Breast epithelium (tissue), 3 donors: Measurements from ENCODE around the gene RAB42.

Experiments
- CTCF ChIP-seq, 3 donors: fragments of 450-650 bp; IDR thresholded peaks; one replicate each; pipeline ENCODE4 v1.5.1; 2016 to 2017; ENCODE audit warnings: antibody characterized with exemption in 3 of 3, mild to moderate bottlenecking in 3 of 3, moderate library complexity in 3 of 3
- POLR2A ChIP-seq: fragments of 450-650 bp; IDR thresholded peaks from one replicate; pipeline ENCODE4 v1.6.1; 2016; ENCODE audit warnings: antibody characterized with exemption, mild to moderate bottlenecking, moderate library complexity

GRCh38 chr1:28571911-28572310 is 20.2 kb upstream of the RAB42 start:
- TF ChIP-seq POLR2A: no peak
- TF ChIP-seq CTCF (IDR thresholded peaks at IDR 0.05): no peak
